Measurements from ENCODE around the gene KRTAP4-8. TPM values are rescaled to one million over a fixed set of nuclear protein-coding genes. Genes with fewer than 3 reads are reported as not detected.
"Not testable (repeated sequence)": the region's sequence is repeated elsewhere in the genome, so short reads cannot be mapped to it uniquely, and the experiment has no call there.

Gene KRTAP4-8
- total RNA-seq, 1 experiment from 2014 or later = not detected

GRCh38 chr17:41065829-41066624 lies 31.9 kb downstream of the KRTAP4-8 start, which contains the start of gene KRTAP2-4:
Gene KRTAP2-4, minus strand, starts transcription at chr17:41065879. Its CDS starts 34 bp downstream, at chr17:41065845.
- no peaks in the 10 kb centered on the region for H3K27me3 ChIP-seq (ENCODE audit: low read length)
- H4K20me1 ChIP-seq (ENCODE audit: low read length) = no peaks in the 10 kb centered on the region
- H3K79me2 ChIP-seq (ENCODE audit: low read length) = no peaks in the 10 kb centered on the region
- TF ChIP-seq EZH2phosphoT487 (IDR thresholded peaks at IDR 0.05; ENCODE audit: borderline replicate concordance, low read length) (no peak), EZH2 (IDR thresholded peaks at IDR 0.05; ENCODE audit: low read length, unreplicated experiment) (no peak), CTCF (conservative IDR thresholded peaks at IDR 0.05; ENCODE audit: low read depth, low read length) (no peak)
- intact Hi-C loops (cut with micrococcal nuclease) = loop anchor here (10.0 kb wide), 2 partner anchors 61 to 149 kb away; partner anchors contain the start of gene KRTAP3-1
- no TSS peak for BruUV-seq (replicated peaks)
- H3K36me3 ChIP-seq (ENCODE audit: low read depth, low read length) = no peaks in the 10 kb centered on the region
- H3K9me3 ChIP-seq (ENCODE audit: low read length) = no peaks in the 10 kb centered on the region
- H3K4me2 ChIP-seq (ENCODE audit: low read length) = 0 out of 2 replicates have a peak within 1 kb of the TSS, but pooled peaks have one; percentile 34
- no peak within 1 kb of the TSS for H3K9ac ChIP-seq (ENCODE audit: low read length)
- CTCF ChIA-PET = no interaction called here
- no peak within 1 kb of the TSS for H2AFZ ChIP-seq (ENCODE audit: low read length)
- peak; percentile 67 for ATAC-seq
- no peaks in the 10 kb centered on the region for H3F3A ChIP-seq (ENCODE audit: low read length, unreplicated experiment)
- POLR2A ChIA-PET (ENCODE audit: unreplicated experiment) = no interaction called here
- H3K4me3 ChIP-seq (ENCODE audit: low read length) = no peak within 1 kb of the TSS
- peak; percentile 83 for DNase-seq
- no peaks in the 10 kb centered on the region for H3K9me2 ChIP-seq (replicated peaks; ENCODE audit: low read length)
- peaks cover 60% of the 10 kb centered on the region for H3K4me1 ChIP-seq (ENCODE audit: insufficient read depth, low read length)
- peak within 1 kb of the TSS; percentile 75 for H3K27ac ChIP-seq (ENCODE audit: low read length)

- peak; percentile 58 for DNase-seq
- H3K79me2 ChIP-seq (ENCODE audit: low read length); H3K4me3 ChIP-seq (ENCODE audit: low read length); H3K27me3 ChIP-seq (ENCODE audit: low read length); H3K36me3 ChIP-seq (ENCODE audit: low read depth, low read length); POLR2A ChIA-PET (ENCODE audit: unreplicated experiment); ATAC-seq; H3F3A ChIP-seq (ENCODE audit: low read length, unreplicated experiment); CTCF ChIA-PET; H3K9ac ChIP-seq (ENCODE audit: low read length); BruUV-seq (replicated peaks); H3K9me3 ChIP-seq (ENCODE audit: low read length); H4K20me1 ChIP-seq (ENCODE audit: low read length); H2AFZ ChIP-seq (ENCODE audit: low read length); H3K9me2 ChIP-seq (replicated peaks; ENCODE audit: low read length); H3K4me2 ChIP-seq (ENCODE audit: low read length): not testable (repeated sequence)
- intact Hi-C loops (cut with micrococcal nuclease) = loop anchor here (10.0 kb wide), 2 partner anchors 60 to 150 kb away; partner anchors contain the start of gene KRTAP3-1
- Histone ChIP-seq H3K27ac (ENCODE audit: low read length) (peak overlapping the region; percentile 43; the same call in 1 of the 2 replicates), H3K4me1 (ENCODE audit: insufficient read depth, low read length) (peaks cover 69% of the 10 kb centered on the region)
Observed at GRCh38 chr17:41065016-41065689, 32.8 kb downstream of the KRTAP4-8 start.

GRCh38 chr17:41064301-41064700 lies 33.6 kb downstream of the KRTAP4-8 start:
- ChIA-PET CTCF (no interaction called here), POLR2A (ENCODE audit: unreplicated experiment) (no interaction called here)
- no peaks in the 10 kb centered on the region for H3K9me3 ChIP-seq (ENCODE audit: low read length)
- no peak overlapping the region for H3K4me2 ChIP-seq (ENCODE audit: low read length)
- intact Hi-C loops (cut with micrococcal nuclease) = loop anchor here (5.0 to 10.0 kb wide), 3 partner anchors 60 to 150 kb away; partner anchors contain the start of gene KRTAP3-1
- no peaks in the 10 kb centered on the region for H3K9me2 ChIP-seq (replicated peaks; ENCODE audit: low read length)
- ATAC-seq (no peak), DNase-seq (no peak)
- no peaks in the 10 kb centered on the region for H4K20me1 ChIP-seq (ENCODE audit: low read length)
- H3K36me3 ChIP-seq (ENCODE audit: low read depth, low read length) = no peaks in the 10 kb centered on the region
- H3K4me1 ChIP-seq (ENCODE audit: insufficient read depth, low read length) = peaks cover 76% of the 10 kb centered on the region
- TF ChIP-seq CTCF (conservative IDR thresholded peaks at IDR 0.05; ENCODE audit: low read depth, low read length) = no peak
- no peak for TF ChIP-seq EZH2phosphoT487 (IDR thresholded peaks at IDR 0.05; ENCODE audit: borderline replicate concordance, low read length)
- TF ChIP-seq EZH2 (IDR thresholded peaks at IDR 0.05; ENCODE audit: low read length, unreplicated experiment) = no peak
- no peaks in the 10 kb centered on the region for H3K79me2 ChIP-seq (ENCODE audit: low read length)
- H3K9ac ChIP-seq (ENCODE audit: low read length) = no peak overlapping the region
- peaks cover 8% of the 10 kb centered on the region for H3F3A ChIP-seq (ENCODE audit: low read length, unreplicated experiment)
- no peak overlapping the region for H3K4me3 ChIP-seq (ENCODE audit: low read length)
- H2AFZ ChIP-seq (ENCODE audit: low read length) = no peak overlapping the region
- peak overlapping the region; percentile 21; the same call in 1 of the 2 replicates for H3K27ac ChIP-seq (ENCODE audit: low read length)
- BruUV-seq (replicated peaks) = no TSS peak
- no peaks in the 10 kb centered on the region for H3K27me3 ChIP-seq (ENCODE audit: low read length)

Measured in PC-3 (cell line).